Left colon (tissue), 2 donors: ENCODE data around the gene SLC47A2. TPM values are rescaled to one million over a fixed set of nuclear protein-coding genes. Genes with fewer than 3 reads are reported as not detected.

Experiments
- total RNA-seq, 2 donors: library from RNA; stranded (reverse); fragmentation: NEBNext Ultra II Directional; extraction: Animal tissue kit (Norgen Biotek cat#: 25700); gene quantifications; one replicate each; pipeline ENCODE4 v1.2.1, GENCODE V29; 2021
- donor health status: DM: no; HTN: no; CAD: no.
- donor health status: DM: yes; HTN: yes; CAD: no.

The SLC47A2 gene
- total RNA-seq, 2 donors from 2014 or later, result 0.14 to 0.40 TPM

Other genes starting within 250 kb of the SLC47A2 start
- gene SLC47A1, start 182.7 kb downstream of the SLC47A2 start, total RNA-seq, result 1 to 10 TPM in 1 of 2 donors, under 1 TPM in 1; 0.52 to 1.2 TPM
- 100 to 1,000 TPM; 105 to 114 TPM for gene ALDH3A2, start 67.8 kb downstream of the SLC47A2 start, total RNA-seq
- 1 to 10 TPM; 2.1 to 8.4 TPM for gene ALDH3A1, start 31.7 kb upstream of the SLC47A2 start, total RNA-seq
- 1 to 10 TPM; 5.5 to 8.2 TPM for gene ULK2, start 151.4 kb upstream of the SLC47A2 start, total RNA-seq